ENCODE data around the gene BCO1. TPM values are rescaled to one million over a fixed set of nuclear protein-coding genes. Genes with fewer than 3 reads are reported as not detected.

Gene BCO1
- total RNA-seq, 1 donor from 2014 or later = not detected

GRCh38 chr16:81264386-81264785, 25.9 kb downstream of the BCO1 start:
- Mint-ChIP-seq H3K27ac (ENCODE audit: unreplicated experiment) (no peak overlapping the region), H3K4me1 (ENCODE audit: unreplicated experiment) (no peaks in the 10 kb centered on the region), H3K27me3 (ENCODE audit: unreplicated experiment) (no peaks in the 10 kb centered on the region), H3K9me3 (ENCODE audit: unreplicated experiment) (no peaks in the 10 kb centered on the region), H3K4me3 (ENCODE audit: unreplicated experiment) (no peak overlapping the region), H3K36me3 (ENCODE audit: low read depth, unreplicated experiment) (no peaks in the 10 kb centered on the region)
- no peak for TF ChIP-seq CTCF (IDR thresholded peaks at IDR 0.05; ENCODE audit: unreplicated experiment)
- no peak for DNase-seq (ENCODE audit: low spot score)

- no peak overlapping the region for H3K4me3 Mint-ChIP-seq (ENCODE audit: unreplicated experiment)
- no peaks in the 10 kb centered on the region for H3K9me3 Mint-ChIP-seq (ENCODE audit: unreplicated experiment)
- no peaks in the 10 kb centered on the region for H3K4me1 Mint-ChIP-seq (ENCODE audit: unreplicated experiment)
- H3K36me3 Mint-ChIP-seq (ENCODE audit: low read depth, unreplicated experiment) = no peaks in the 10 kb centered on the region
- no peaks in the 10 kb centered on the region for H3K27me3 Mint-ChIP-seq (ENCODE audit: unreplicated experiment)
- no peak overlapping the region for H3K27ac Mint-ChIP-seq (ENCODE audit: unreplicated experiment)
- TF ChIP-seq CTCF (IDR thresholded peaks at IDR 0.05; ENCODE audit: unreplicated experiment) = no peak
- DNase-seq (ENCODE audit: low spot score) = no peak
Measured at GRCh38 chr16:81265052-81265451, 26.6 kb downstream of the BCO1 start.

GRCh38 chr16:81265658-81266451, 27.4 kb downstream of the BCO1 start:
- Mint-ChIP-seq H3K9me3 (ENCODE audit: unreplicated experiment) (no peaks in the 10 kb centered on the region), H3K27me3 (ENCODE audit: unreplicated experiment) (no peaks in the 10 kb centered on the region), H3K4me3 (ENCODE audit: unreplicated experiment) (no peak overlapping the region), H3K36me3 (ENCODE audit: low read depth, unreplicated experiment) (no peaks in the 10 kb centered on the region), H3K27ac (ENCODE audit: unreplicated experiment) (peak overlapping the region; percentile 44), H3K4me1 (ENCODE audit: unreplicated experiment) (no peaks in the 10 kb centered on the region)
- no peak for DNase-seq (ENCODE audit: low spot score)
- TF ChIP-seq CTCF (IDR thresholded peaks at IDR 0.05; ENCODE audit: unreplicated experiment) = no peak

- no peaks in the 10 kb centered on the region for H3K27me3 Mint-ChIP-seq (ENCODE audit: unreplicated experiment)
- H3K9me3 Mint-ChIP-seq (ENCODE audit: unreplicated experiment) = no peaks in the 10 kb centered on the region
- no peaks in the 10 kb centered on the region for H3K36me3 Mint-ChIP-seq (ENCODE audit: low read depth, unreplicated experiment)
- no peak overlapping the region for H3K4me3 Mint-ChIP-seq (ENCODE audit: unreplicated experiment)
- TF ChIP-seq CTCF (IDR thresholded peaks at IDR 0.05; ENCODE audit: unreplicated experiment) = no peak
- no peak for DNase-seq (ENCODE audit: low spot score)
- H3K27ac Mint-ChIP-seq (ENCODE audit: unreplicated experiment) = no peak overlapping the region
- no peaks in the 10 kb centered on the region for H3K4me1 Mint-ChIP-seq (ENCODE audit: unreplicated experiment)
Measured at GRCh38 chr16:81266680-81267095, 28.2 kb downstream of the BCO1 start.

GRCh38 chr16:81268509-81268908, 30.0 kb downstream of the BCO1 start:
- Mint-ChIP-seq H3K27ac (ENCODE audit: unreplicated experiment) (no peak overlapping the region), H3K4me1 (ENCODE audit: unreplicated experiment) (no peaks in the 10 kb centered on the region), H3K27me3 (ENCODE audit: unreplicated experiment) (no peaks in the 10 kb centered on the region), H3K9me3 (ENCODE audit: unreplicated experiment) (no peaks in the 10 kb centered on the region), H3K4me3 (ENCODE audit: unreplicated experiment) (no peak overlapping the region), H3K36me3 (ENCODE audit: low read depth, unreplicated experiment) (no peaks in the 10 kb centered on the region)
- TF ChIP-seq CTCF (IDR thresholded peaks at IDR 0.05; ENCODE audit: unreplicated experiment) = no peak
- DNase-seq (ENCODE audit: low spot score) = no peak

Measured in endothelial cell (in vitro differentiated cells).